Endodermal cell (in vitro differentiated cells): Measurements from ENCODE around the gene CRISPLD2. TPM values are rescaled to one million over a fixed set of nuclear protein-coding genes. Genes with fewer than 3 reads are reported as not detected.

Experiments used
- DNase-seq: peaks from one replicate; pipeline ENCODE4 v3.0.0-alpha.2; 2017
- H3K27ac ChIP-seq: 2 replicates; pipeline ENCODE4 v1.5.1; 2013; ENCODE audit warnings: mild to moderate bottlenecking, low read depth, low read length, moderate library complexity
- H3K27me3 ChIP-seq: 2 replicates; pipeline ENCODE4 v1.6.1; 2013; ENCODE audit warnings: mild to moderate bottlenecking, low read length, moderate library complexity; ENCODE audit not compliant: insufficient read depth, control insufficient read depth, poor library complexity, severe bottlenecking
- H3K36me3 ChIP-seq: 2 replicates; pipeline ENCODE4 v1.7.0; 2013; ENCODE audit warnings: mild to moderate bottlenecking, low read length, moderate library complexity; ENCODE audit not compliant: control insufficient read depth, insufficient read depth
- H3K4me1 ChIP-seq: one replicate; pipeline ENCODE4 v1.7.0; 2013; ENCODE audit warnings: low read length; ENCODE audit not compliant: control insufficient read depth, insufficient read depth
- H3K4me3 ChIP-seq: 2 replicates; pipeline ENCODE4 v1.5.1; 2013; ENCODE audit warnings: mild to moderate bottlenecking, low read length, moderate library complexity
- H3K9ac ChIP-seq: 2 replicates; pipeline ENCODE4 v1.6.1; 2013; ENCODE audit warnings: mild to moderate bottlenecking, low read length, moderate library complexity; ENCODE audit not compliant: poor library complexity, severe bottlenecking; ENCODE audit errors: extremely low read depth
- H3K9me3 ChIP-seq: 2 replicates; pipeline ENCODE4 v1.6.1; 2013; ENCODE audit warnings: mild to moderate bottlenecking, low read length, moderate library complexity; ENCODE audit not compliant: control insufficient read depth
- H3K27ac Mint-ChIP-seq: 2 replicates; pipeline ENCODE4 v1.8.0; 2020; ENCODE audit warnings: mixed read lengths
- H3K27me3 Mint-ChIP-seq: 2 replicates; pipeline ENCODE4 v1.8.0; 2021; ENCODE audit warnings: mild to moderate bottlenecking, mixed read lengths; ENCODE audit not compliant: insufficient read depth
- H3K36me3 Mint-ChIP-seq: 2 replicates; pipeline ENCODE4 v1.8.0; 2020; ENCODE audit warnings: low read depth, mixed read lengths
- H3K4me1 Mint-ChIP-seq: 2 replicates; pipeline ENCODE4 v1.8.0; 2020; ENCODE audit warnings: mixed read lengths
- H3K4me3 Mint-ChIP-seq: 2 replicates; pipeline ENCODE4 v1.8.0; 2020; ENCODE audit warnings: mild to moderate bottlenecking, moderate library complexity, mixed read lengths
- H3K9me3 Mint-ChIP-seq: 2 replicates; pipeline ENCODE4 v1.8.0; 2020; ENCODE audit warnings: mild to moderate bottlenecking, mixed read lengths
- WGBS, 2 experiments: methylation state at CpG; one replicate each; pipeline versions ENCODE4 v1.1.5 to v1.1.7; 2013; ENCODE audit warnings: missing lambda C conversion rate in 2 of 2, mixed read lengths in 1 of 2; ENCODE audit not compliant: insufficient coverage in 1 of 2, insufficient read length in 1 of 2; 5-methylcytosine and 5-hydroxymethylcytosine counted together
- total RNA-seq, 2 donors: library from RNA; stranded (reverse); fragmentation: NEBNext Ultra II Directional in 1 of 2; extraction: Animal tissue kit (Norgen Biotek cat#: 25700) in 1 of 2; gene quantifications; 2 replicates in 1 of 2; 3 replicates in 1 of 2; pipeline ENCODE4 v1.2.1, GENCODE V29; 2021
- TF ChIP-seq, protein P1 (sequence below): fragments of 200-600 bp; sonication (generic); conservative IDR thresholded peaks from 2 replicates; pipeline ENCODE4 v1.5.0; 2021; ENCODE audit warnings: antibody characterized with exemption, mild to moderate bottlenecking

CRISPLD2 gene
- total RNA-seq, 2 donors from 2014 or later = 5.0 to 9.3 TPM

DNA sequence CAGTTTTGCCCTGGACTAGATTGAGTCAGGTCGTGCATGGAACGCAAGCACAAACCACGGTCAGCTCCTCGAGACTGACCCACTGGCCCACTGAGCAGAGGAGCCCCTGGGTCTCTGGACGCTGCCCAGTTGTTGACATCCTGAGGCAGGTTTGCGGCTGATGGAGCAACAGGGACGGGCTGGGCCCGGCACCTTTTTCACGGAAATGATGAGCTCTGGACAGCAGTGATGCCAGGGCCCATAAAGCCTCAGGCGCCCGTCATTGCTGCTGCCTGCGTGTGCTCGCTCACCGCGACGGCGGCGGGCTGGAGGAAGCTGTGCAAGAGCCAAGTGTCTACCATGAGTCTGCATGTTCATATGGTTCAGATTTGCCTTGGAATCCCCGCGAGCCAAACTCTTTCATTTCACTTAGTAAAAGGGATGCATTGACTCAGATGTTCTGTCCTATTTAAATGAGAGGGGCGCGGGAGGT lies 30.8 kb upstream of the CRISPLD2 start:
- no peak overlapping the region for H3K27ac Mint-ChIP-seq

DNA sequence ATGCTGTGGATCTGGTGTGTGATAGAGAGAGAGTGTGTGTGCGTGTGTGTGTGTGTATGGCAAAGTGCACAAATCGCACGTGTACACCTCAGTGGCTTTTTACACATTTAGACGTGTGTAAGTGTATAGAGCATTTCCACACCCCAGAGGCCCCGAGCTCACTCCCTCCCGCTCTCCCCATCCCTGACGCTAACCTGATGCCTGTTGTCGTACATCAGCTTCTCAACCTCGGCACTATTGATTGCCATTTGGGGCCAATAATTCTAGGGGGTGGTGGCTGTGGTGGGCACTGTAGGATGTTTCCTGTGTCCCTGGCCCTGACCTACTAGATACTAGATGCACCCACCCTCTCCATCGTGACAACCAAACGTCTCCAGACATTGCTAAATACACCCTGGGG lies 30.4 kb upstream of the CRISPLD2 start:
- H3K4me3 Mint-ChIP-seq = no peak overlapping the region
- Histone ChIP-seq H3K9me3 (no peaks in the 10 kb centered on the region), H3K4me3 (no peak overlapping the region), H3K27ac (no peak overlapping the region), H3K4me1 (no peaks in the 10 kb centered on the region), H3K36me3 (no peaks in the 10 kb centered on the region), H3K27me3 (no peaks in the 10 kb centered on the region), H3K9ac (no peak overlapping the region)
- DNase-seq = no peak
- no peaks in the 10 kb centered on the region for H3K27me3 Mint-ChIP-seq
- no peak overlapping the region for H3K27ac Mint-ChIP-seq
- H3K9me3 Mint-ChIP-seq = no peaks in the 10 kb centered on the region
- TF ChIP-seq, protein P1, sequence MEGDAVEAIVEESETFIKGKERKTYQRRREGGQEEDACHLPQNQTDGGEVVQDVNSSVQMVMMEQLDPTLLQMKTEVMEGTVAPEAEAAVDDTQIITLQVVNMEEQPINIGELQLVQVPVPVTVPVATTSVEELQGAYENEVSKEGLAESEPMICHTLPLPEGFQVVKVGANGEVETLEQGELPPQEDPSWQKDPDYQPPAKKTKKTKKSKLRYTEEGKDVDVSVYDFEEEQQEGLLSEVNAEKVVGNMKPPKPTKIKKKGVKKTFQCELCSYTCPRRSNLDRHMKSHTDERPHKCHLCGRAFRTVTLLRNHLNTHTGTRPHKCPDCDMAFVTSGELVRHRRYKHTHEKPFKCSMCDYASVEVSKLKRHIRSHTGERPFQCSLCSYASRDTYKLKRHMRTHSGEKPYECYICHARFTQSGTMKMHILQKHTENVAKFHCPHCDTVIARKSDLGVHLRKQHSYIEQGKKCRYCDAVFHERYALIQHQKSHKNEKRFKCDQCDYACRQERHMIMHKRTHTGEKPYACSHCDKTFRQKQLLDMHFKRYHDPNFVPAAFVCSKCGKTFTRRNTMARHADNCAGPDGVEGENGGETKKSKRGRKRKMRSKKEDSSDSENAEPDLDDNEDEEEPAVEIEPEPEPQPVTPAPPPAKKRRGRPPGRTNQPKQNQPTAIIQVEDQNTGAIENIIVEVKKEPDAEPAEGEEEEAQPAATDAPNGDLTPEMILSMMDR = no peak
- peaks cover 4% of the 10 kb centered on the region for H3K4me1 Mint-ChIP-seq
- 82 to 100% methylated on average over 2 to 11 of the region's 11 CpGs for WGBS, 2 experiments
- H3K36me3 Mint-ChIP-seq = no peaks in the 10 kb centered on the region

More for the DNA sequence above, 30.8 kb upstream of the CRISPLD2 start:
- H3K27me3 Mint-ChIP-seq = no peaks in the 10 kb centered on the region
- Histone ChIP-seq H3K4me3 (no peak overlapping the region), H3K27ac (no peak overlapping the region), H3K4me1 (no peaks in the 10 kb centered on the region), H3K27me3 (no peaks in the 10 kb centered on the region), H3K9me3 (no peaks in the 10 kb centered on the region), H3K9ac (no peak overlapping the region), H3K36me3 (no peaks in the 10 kb centered on the region)
- TF ChIP-seq, protein P1 = no peak
- H3K4me3 Mint-ChIP-seq = no peak overlapping the region
- no peaks in the 10 kb centered on the region for H3K36me3 Mint-ChIP-seq
- H3K4me1 Mint-ChIP-seq = peaks cover 4% of the 10 kb centered on the region
- 94 to 97% methylated on average over 18 to 22 of the region's 22 CpGs for WGBS, 2 experiments
- no peaks in the 10 kb centered on the region for H3K9me3 Mint-ChIP-seq
- no peak for DNase-seq

DNA sequence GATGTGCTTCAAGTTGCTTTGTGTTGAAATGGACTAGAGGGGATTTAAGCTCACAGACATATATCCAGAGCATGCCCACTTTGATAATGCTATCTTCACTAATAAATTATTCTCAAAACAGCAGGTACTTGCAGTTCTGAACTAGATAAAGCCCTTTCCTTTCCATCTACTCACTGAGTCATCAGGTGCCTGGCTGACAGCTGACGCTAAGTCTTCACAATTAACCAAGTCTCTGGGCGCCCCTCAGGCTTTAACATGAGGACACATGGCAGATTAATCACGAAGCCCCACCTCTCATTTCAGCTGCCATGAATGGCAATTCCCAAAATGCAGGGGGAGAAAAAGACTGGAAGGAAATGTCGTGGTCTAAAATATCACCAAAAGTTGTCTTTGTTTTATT lies 29.5 kb upstream of the CRISPLD2 start:
- Histone ChIP-seq H3K4me1 (no peaks in the 10 kb centered on the region), H3K36me3 (no peaks in the 10 kb centered on the region), H3K9me3 (no peaks in the 10 kb centered on the region), H3K27me3 (no peaks in the 10 kb centered on the region), H3K4me3 (no peak overlapping the region), H3K9ac (no peak overlapping the region), H3K27ac (no peak overlapping the region)
- Mint-ChIP-seq H3K27me3 (no peaks in the 10 kb centered on the region), H3K4me3 (no peak overlapping the region), H3K36me3 (no peaks in the 10 kb centered on the region), H3K27ac (no peak overlapping the region), H3K4me1 (peaks cover 4% of the 10 kb centered on the region), H3K9me3 (no peaks in the 10 kb centered on the region)
- 90 to 96% methylated on average over 3 of the region's 4 CpGs for WGBS, 2 experiments
- no peak for DNase-seq
- TF ChIP-seq, protein P1 = no peak
